Osteoblast (primary cell): ENCODE measurements around the gene SLC22A14. TPM values are rescaled to one million over a fixed set of nuclear protein-coding genes. Genes with fewer than 3 reads are reported as not detected.
"Not testable (repeated sequence)": the region's sequence is repeated elsewhere in the genome, so short reads cannot be mapped to it uniquely, and the experiment has no call there.

ENCODE experiments used
- DNase-seq: peaks from one replicate; pipeline ENCODE4 v3.0.0; 2011; ENCODE audit warnings: low spot score, mixed read lengths; ENCODE audit not compliant: insufficient read length; ENCODE audit errors: missing footprints
- H2AFZ ChIP-seq: 2 replicates; pipeline ENCODE4 v1.6.0; 2011; ENCODE audit warnings: mild to moderate bottlenecking, low read length
- H3K27ac ChIP-seq: 2 replicates; pipeline ENCODE4 v1.5.1; 2011; ENCODE audit warnings: mild to moderate bottlenecking, low read depth, low read length, moderate library complexity
- H3K27me3 ChIP-seq: 2 replicates; pipeline ENCODE4 v1.6.0; 2012; ENCODE audit warnings: mild to moderate bottlenecking, control low read depth, inconsistent platforms, low read length, moderate library complexity; ENCODE audit not compliant: insufficient read depth
- H3K36me3 ChIP-seq: 2 replicates; pipeline ENCODE4 v1.5.1; 2011; ENCODE audit warnings: mild to moderate bottlenecking, low read length, control low read depth, moderate library complexity; ENCODE audit not compliant: insufficient read depth
- H3K4me1 ChIP-seq: 2 replicates; pipeline ENCODE4 v1.5.1; 2011; ENCODE audit warnings: mild to moderate bottlenecking, low read length, control low read depth, moderate library complexity; ENCODE audit not compliant: insufficient read depth
- H3K4me2 ChIP-seq: 2 replicates; pipeline ENCODE4 v1.6.0; 2011; ENCODE audit warnings: mild to moderate bottlenecking, low read length; ENCODE audit not compliant: insufficient read depth
- H3K4me3 ChIP-seq: fragments of 200-600 bp; sonication (generic); 3 replicates; pipeline ENCODE4 v1.5.1; 2012; ENCODE audit warnings: mild to moderate bottlenecking, low read length, inconsistent platforms; ENCODE audit not compliant: insufficient read depth
- H3K79me2 ChIP-seq: 2 replicates; pipeline ENCODE4 v1.6.0; 2012; ENCODE audit warnings: mild to moderate bottlenecking, low read length, control low read depth, inconsistent platforms; ENCODE audit not compliant: insufficient read depth
- H3K9me3 ChIP-seq: 2 replicates; pipeline ENCODE4 v1.5.1; 2011; ENCODE audit warnings: low read depth, low read length, control low read depth
- H4K20me1 ChIP-seq: 2 replicates; pipeline ENCODE4 v1.6.0; 2012; ENCODE audit warnings: mild to moderate bottlenecking, low read length, control low read depth; ENCODE audit not compliant: insufficient read depth
- CTCF ChIP-seq: IDR thresholded peaks from 2 replicates; pipeline ENCODE4 v1.5.1; 2011; ENCODE audit warnings: mild to moderate bottlenecking, low read depth, low read length, moderate library complexity; ENCODE audit errors: extremely low read depth
- total RNA-seq: library from RNA; depleted of rRNA; stranded (reverse); fragments of >200 nt; gene quantifications from 2 replicates; pipeline ENCODE4 v1.2.3, GENCODE V29; 2012

The SLC22A14 gene
- total RNA-seq, result 0.29 and 0.36 TPM in 2 replicates

- no peak for DNase-seq
- no peaks in the 10 kb centered on the region for H4K20me1 ChIP-seq
- H3K79me2 ChIP-seq, result no peaks in the 10 kb centered on the region
- no peak within 1 kb of the TSS for H2AFZ ChIP-seq
- peaks cover 6% of the 10 kb centered on the region for H3K4me1 ChIP-seq
- no peak within 1 kb of the TSS for H3K4me3 ChIP-seq
- no peak within 1 kb of the TSS for H3K27ac ChIP-seq
- H3K36me3 ChIP-seq, result peaks cover 4% of the 10 kb centered on the region
- H3K9me3 ChIP-seq, result no peaks in the 10 kb centered on the region
- no peaks in the 10 kb centered on the region for H3K27me3 ChIP-seq
- TF ChIP-seq CTCF, result peak; percentile 30
- no peak within 1 kb of the TSS for H3K4me2 ChIP-seq
These were observed at the start of gene SLC22A14 for GRCh38 chr3:38281895-38282686. TSS of gene SLC22A14 (plus strand) at chr3:38282294. CDS start at chr3:38306027, 23,733 bp downstream.

GRCh38 chr3:38232701-38233100, 49.4 kb upstream of the SLC22A14 start:
- Histone ChIP-seq H3K27ac (no peak overlapping the region), H3K9me3 (no peaks in the 10 kb centered on the region), H3K79me2 (peaks cover 8% of the 10 kb centered on the region), H2AFZ (no peak overlapping the region), H3K4me2 (no peak overlapping the region), H3K4me3 (no peak overlapping the region), H4K20me1 (no peaks in the 10 kb centered on the region), H3K27me3 (no peaks in the 10 kb centered on the region), H3K36me3 (peaks cover 40% of the 10 kb centered on the region), H3K4me1 (peaks cover 12% of the 10 kb centered on the region)
- TF ChIP-seq CTCF, result no peak
- no peak for DNase-seq

- H3K36me3 ChIP-seq, result peaks cover 41% of the 10 kb centered on the region
- DNase-seq, result no peak
- no peaks in the 10 kb centered on the region for H3K9me3 ChIP-seq
- no peak overlapping the region for H3K4me2 ChIP-seq
- H4K20me1 ChIP-seq, result no peaks in the 10 kb centered on the region
- no peak for TF ChIP-seq CTCF
- H3K27me3 ChIP-seq, result no peaks in the 10 kb centered on the region
- no peak overlapping the region for H3K27ac ChIP-seq
- peaks cover 5% of the 10 kb centered on the region for H3K79me2 ChIP-seq
- H3K4me1 ChIP-seq, result no peaks in the 10 kb centered on the region
- no peak overlapping the region for H3K4me3 ChIP-seq
- no peak overlapping the region for H2AFZ ChIP-seq
These were observed 46.6 kb upstream of the SLC22A14 start for GRCh38 chr3:38235466-38235865.

GRCh38 chr3:38238416-38239008, 43.6 kb upstream of the SLC22A14 start:
- Histone ChIP-seq H3K36me3 (peaks cover 29% of the 10 kb centered on the region), H3K4me3 (no peak overlapping the region), H2AFZ (no peak overlapping the region), H3K4me2 (no peak overlapping the region), H4K20me1 (no peaks in the 10 kb centered on the region), H3K9me3 (no peaks in the 10 kb centered on the region), H3K79me2 (peaks cover 8% of the 10 kb centered on the region), H3K4me1 (no peaks in the 10 kb centered on the region), H3K27me3 (no peaks in the 10 kb centered on the region), H3K27ac (no peak overlapping the region)
- no peak for TF ChIP-seq CTCF
- DNase-seq, result no peak

- H2AFZ ChIP-seq, H3K9me3 ChIP-seq, H3K27me3 ChIP-seq, DNase-seq, H4K20me1 ChIP-seq, H3K4me3 ChIP-seq, H3K27ac ChIP-seq, H3K79me2 ChIP-seq, H3K4me2 ChIP-seq: not testable (repeated sequence)
- peaks cover 24% of the 10 kb centered on the region for H3K36me3 ChIP-seq
- peaks cover 10% of the 10 kb centered on the region for H3K4me1 ChIP-seq
These were observed 39.3 kb upstream of the SLC22A14 start for GRCh38 chr3:38242812-38243211.
